ENCODE measurements around the gene SYNPO2.
"Not testable (repeated sequence)": the region's sequence is repeated elsewhere in the genome, so short reads cannot be mapped to it uniquely, and the experiment has no call there.

Gene SYNPO2

GRCh38 chr4:119027811-119028210 lies 139.2 kb downstream of the SYNPO2 start:
- DNase-seq (ENCODE audit: insufficient read length, low spot score) (no peak), FAIRE-seq (no peak)

- DNase-seq (ENCODE audit: insufficient read length, low spot score) (no peak), FAIRE-seq (no peak)
These were observed 139.6 kb downstream of the SYNPO2 start for GRCh38 chr4:119028296-119028695.

- DNase-seq (ENCODE audit: insufficient read length, low spot score) (no peak), FAIRE-seq (no peak)
These were observed 141.3 kb downstream of the SYNPO2 start for GRCh38 chr4:119029847-119030535.

GRCh38 chr4:119030536-119030890 lies 141.9 kb downstream of the SYNPO2 start:
- DNase-seq (ENCODE audit: insufficient read length, low spot score) = no peak
- FAIRE-seq = no peak

- no peak for DNase-seq (ENCODE audit: insufficient read length, low spot score)
- no peak for FAIRE-seq
These were observed 142.6 kb downstream of the SYNPO2 start for GRCh38 chr4:119031218-119031617.

- FAIRE-seq (no peak), DNase-seq (ENCODE audit: insufficient read length, low spot score) (no peak)
These were observed 144.4 kb downstream of the SYNPO2 start for GRCh38 chr4:119032921-119033685.

- no peak for DNase-seq (ENCODE audit: insufficient read length, low spot score)
- peak; percentile 13 for FAIRE-seq
These were observed 145.8 kb downstream of the SYNPO2 start for GRCh38 chr4:119034276-119035008.

GRCh38 chr4:119035951-119036737 lies 147.5 kb downstream of the SYNPO2 start:
- DNase-seq (ENCODE audit: insufficient read length, low spot score) = no peak
- FAIRE-seq = no peak

GRCh38 chr4:119037709-119038108 lies 149.1 kb downstream of the SYNPO2 start:
- no peak for FAIRE-seq
- no peak for DNase-seq (ENCODE audit: insufficient read length, low spot score)

GRCh38 chr4:119038116-119038841 lies 149.6 kb downstream of the SYNPO2 start:
- FAIRE-seq = no peak

GRCh38 chr4:119039160-119039559 lies 150.5 kb downstream of the SYNPO2 start:
- FAIRE-seq = no peak
- no peak for DNase-seq (ENCODE audit: insufficient read length, low spot score)

More at GRCh38 chr4:119038116-119038841, 149.6 kb downstream of the SYNPO2 start:
- no peak for DNase-seq (ENCODE audit: insufficient read length, low spot score)

GRCh38 chr4:119039779-119040178 lies 151.1 kb downstream of the SYNPO2 start:
- DNase-seq (ENCODE audit: insufficient read length, low spot score) = no peak
- no peak for FAIRE-seq

GRCh38 chr4:119040261-119040660 lies 151.6 kb downstream of the SYNPO2 start:
- FAIRE-seq (no peak), DNase-seq (ENCODE audit: insufficient read length, low spot score) (no peak)

- DNase-seq (ENCODE audit: insufficient read length, low spot score) (no peak), FAIRE-seq (no peak)
These were observed 152.1 kb downstream of the SYNPO2 start for GRCh38 chr4:119040694-119041185.

- no peak for FAIRE-seq
- DNase-seq (ENCODE audit: insufficient read length, low spot score) = no peak
These were observed 152.7 kb downstream of the SYNPO2 start for GRCh38 chr4:119041396-119041795.

GRCh38 chr4:119041951-119042560 lies 153.4 kb downstream of the SYNPO2 start:
- no peak for FAIRE-seq
- peak; percentile 54 for DNase-seq (ENCODE audit: insufficient read length, low spot score)

GRCh38 chr4:119046263-119046662 lies 157.6 kb downstream of the SYNPO2 start:
- DNase-seq (ENCODE audit: insufficient read length, low spot score) (no peak), FAIRE-seq (no peak)

- FAIRE-seq; DNase-seq (ENCODE audit: insufficient read length, low spot score): not testable (repeated sequence)
These were observed 158.4 kb downstream of the SYNPO2 start for GRCh38 chr4:119047059-119047458.

GRCh38 chr4:119048446-119048845 lies 159.8 kb downstream of the SYNPO2 start:
- FAIRE-seq = no peak
- no peak for DNase-seq (ENCODE audit: insufficient read length, low spot score)

Measured in HTR-8/SVneo (cell line).